ENCODE results near the gene KLRB1. TPM values are rescaled to one million over a fixed set of nuclear protein-coding genes. Genes with fewer than 3 reads are reported as not detected.
"Not testable (repeated sequence)": the region's sequence is repeated elsewhere in the genome, so short reads cannot be mapped to it uniquely, and the experiment has no call there.

The KLRB1 gene
- total and polyA plus RNA-seq, 2 of the 13 experiments (the other 11 are each of a cell fraction or from before 2014, with no cell fraction given), result not detected

GRCh38 chr12:9615420-9616136, 7.9 kb upstream of the KLRB1 start:
- TF ChIP-seq ZNF484 (CRISPR knock-in tag; IDR thresholded peaks at IDR 0.05; ENCODE audit: borderline replicate concordance, low read depth) (no peak), RARG (CRISPR knock-in tag; IDR thresholded peaks at IDR 0.05; ENCODE audit: low read depth) (no peak), HMGXB4 (CRISPR knock-in tag; IDR thresholded peaks at IDR 0.05; ENCODE audit: borderline replicate concordance in 1 of 2, low read depth in 1 of 2) (no peak), MAFK (conservative IDR thresholded peaks at IDR 0.05 in 1 of 2, IDR thresholded peaks at IDR 0.05 in 1 of 2; ENCODE audit: low read length in 2 of 2) (peak in 1 of 2 experiments; percentile 29; a peak in 1 of 4 replicates)
- TF ChIP-seq, protein P1, sequence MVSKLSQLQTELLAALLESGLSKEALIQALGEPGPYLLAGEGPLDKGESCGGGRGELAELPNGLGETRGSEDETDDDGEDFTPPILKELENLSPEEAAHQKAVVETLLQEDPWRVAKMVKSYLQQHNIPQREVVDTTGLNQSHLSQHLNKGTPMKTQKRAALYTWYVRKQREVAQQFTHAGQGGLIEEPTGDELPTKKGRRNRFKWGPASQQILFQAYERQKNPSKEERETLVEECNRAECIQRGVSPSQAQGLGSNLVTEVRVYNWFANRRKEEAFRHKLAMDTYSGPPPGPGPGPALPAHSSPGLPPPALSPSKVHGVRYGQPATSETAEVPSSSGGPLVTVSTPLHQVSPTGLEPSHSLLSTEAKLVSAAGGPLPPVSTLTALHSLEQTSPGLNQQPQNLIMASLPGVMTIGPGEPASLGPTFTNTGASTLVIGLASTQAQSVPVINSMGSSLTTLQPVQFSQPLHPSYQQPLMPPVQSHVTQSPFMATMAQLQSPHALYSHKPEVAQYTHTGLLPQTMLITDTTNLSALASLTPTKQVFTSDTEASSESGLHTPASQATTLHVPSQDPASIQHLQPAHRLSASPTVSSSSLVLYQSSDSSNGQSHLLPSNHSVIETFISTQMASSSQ (IDR thresholded peaks at IDR 0.05; ENCODE audit: low read depth), result no peak
- TF ChIP-seq, protein P1 (CRISPR knock-in tag; IDR thresholded peaks at IDR 0.05; ENCODE audit: borderline replicate concordance), result no peak
- ChIA-PET CTCF (ENCODE audit: low intra/inter-chr PET ratio, low total read pairs) (no interaction called here), POLR2A (no interaction called here)
- BruUV-seq (replicated peaks), result no TSS peak
- DNase-seq (ENCODE audit: low spot score), result no peak
- 50% methylated on average over 5 of the region's 5 CpGs for WGBS (ENCODE audit: low lambda C conversion rate)
- FAIRE-seq, result no peak
- no peaks in the 10 kb centered on the region for H3K4me1 ChIP-seq (ENCODE audit: insufficient read depth, low read length)
- in situ Hi-C loops (cut with HindIII; ENCODE audit: extremely low pct_ligation_motif_present, low pct_unique_long_range_greater_than_20kb) (no loop called here), intact Hi-C loops (cut with micrococcal nuclease; ENCODE audit: unreplicated experiment) (no loop called here)
- H3K79me2 ChIP-seq (ENCODE audit: insufficient read depth, low read length), result no peaks in the 10 kb centered on the region
- H4K20me1 ChIP-seq (ENCODE audit: insufficient read depth, low read length), result no peaks in the 10 kb centered on the region
- H3K9ac ChIP-seq (ENCODE audit: insufficient read depth, low read depth, low read length), result no peak overlapping the region
- no peak overlapping the region for H3K4me3 ChIP-seq (replicated peaks in 1 of 3; ENCODE audit: insufficient read depth in 1 of 3, low read depth in 2 of 3, low read length in 3 of 3)
- no peaks in the 10 kb centered on the region for H3K27me3 ChIP-seq (ENCODE audit: control insufficient read depth in 1 of 2, insufficient read depth in 2 of 2, low read length in 2 of 2)
- no peaks in the 10 kb centered on the region for H3K9me3 ChIP-seq (ENCODE audit: low read length)
- H3K36me3 ChIP-seq (replicated peaks in 1 of 2; ENCODE audit: control insufficient read depth in 1 of 2, insufficient read depth in 2 of 2, low read length in 2 of 2), result no peaks in the 10 kb centered on the region
- H2AFZ ChIP-seq (ENCODE audit: low read length), result no peak overlapping the region
- H3K27ac ChIP-seq (ENCODE audit: extremely low read length, insufficient read depth, low read length), result no peak overlapping the region
- ATAC-seq, result no peak
- no peak overlapping the region for H3K4me2 ChIP-seq (ENCODE audit: low read depth, low read length)

DNA sequence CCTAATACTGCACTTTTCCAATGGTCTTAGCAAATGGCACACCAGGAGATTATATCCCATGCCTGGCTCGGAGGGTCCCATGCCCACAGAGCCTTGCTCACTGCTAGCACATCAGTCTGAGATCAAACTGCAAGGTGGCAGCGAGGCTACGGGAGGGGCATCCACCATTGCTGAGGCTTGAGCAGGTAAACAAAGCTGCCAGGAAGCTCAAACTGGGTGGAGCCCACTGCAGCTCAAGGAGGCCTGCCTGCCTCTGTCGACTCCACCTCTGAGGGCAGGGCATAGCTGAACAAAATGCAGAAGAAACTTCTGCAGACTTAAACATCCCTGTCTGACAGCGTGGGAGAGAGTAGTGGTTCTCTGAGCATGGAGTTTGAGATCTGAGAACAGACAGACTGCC, 2.9 kb upstream of the KLRB1 start:
- H3K27ac ChIP-seq (ENCODE audit: extremely low read length, insufficient read depth, low read length); CTCF ChIA-PET (ENCODE audit: low intra/inter-chr PET ratio, low total read pairs); H3K4me1 ChIP-seq (ENCODE audit: insufficient read depth, low read length); H2AFZ ChIP-seq (ENCODE audit: low read length); H3K4me3 ChIP-seq (replicated peaks in 1 of 3; ENCODE audit: insufficient read depth in 1 of 3, low read depth in 2 of 3, low read length in 3 of 3); ATAC-seq; H3K27me3 ChIP-seq (ENCODE audit: control insufficient read depth in 1 of 2, insufficient read depth in 2 of 2, low read length in 2 of 2); BruUV-seq (replicated peaks); POLR2A ChIA-PET; H3K4me2 ChIP-seq (ENCODE audit: low read depth, low read length); H4K20me1 ChIP-seq (ENCODE audit: insufficient read depth, low read length); DNase-seq (ENCODE audit: low spot score); H3K9me3 ChIP-seq (ENCODE audit: low read length); FAIRE-seq; H3K9ac ChIP-seq (ENCODE audit: insufficient read depth, low read depth, low read length); in situ Hi-C loops (cut with HindIII; ENCODE audit: extremely low pct_ligation_motif_present, low pct_unique_long_range_greater_than_20kb); H3K36me3 ChIP-seq (replicated peaks in 1 of 2; ENCODE audit: control insufficient read depth in 1 of 2, insufficient read depth in 2 of 2, low read length in 2 of 2); H3K79me2 ChIP-seq (ENCODE audit: insufficient read depth, low read length); intact Hi-C loops (cut with micrococcal nuclease; ENCODE audit: unreplicated experiment): not testable (repeated sequence)
- 85% methylated on average over 4 of the region's 5 CpGs for WGBS (ENCODE audit: low lambda C conversion rate)

Measured in HepG2 (cell line).